ENCODE results near the gene TICRR.

Gene TICRR

GRCh38 chr15:89654847-89655805, 79.9 kb downstream of the TICRR start, which contains the start of gene KIF7:
KIF7 (minus strand) TSS chr15:89655467; CDS start chr15:89652930, 2,537 bp downstream.
- DNase-seq (ENCODE audit: low read depth) = no peak

GRCh38 chr15:89656116-89656815, 81.0 kb downstream of the TICRR start:
- no peak for DNase-seq (ENCODE audit: low read depth)

- DNase-seq (ENCODE audit: low read depth) = no peak
Observed at GRCh38 chr15:89657686-89658200, 82.5 kb downstream of the TICRR start.

- no peak for DNase-seq (ENCODE audit: low read depth)
Observed at GRCh38 chr15:89659295-89659694, 84.0 kb downstream of the TICRR start.

- no peak for DNase-seq (ENCODE audit: low read depth)
Observed at GRCh38 chr15:89660556-89660955, 85.3 kb downstream of the TICRR start.

GRCh38 chr15:89662893-89663626, 87.8 kb downstream of the TICRR start:
- no peak for DNase-seq (ENCODE audit: low read depth)

- DNase-seq (ENCODE audit: low read depth) = no peak
Observed at GRCh38 chr15:89664441-89665350, 89.4 kb downstream of the TICRR start.

GRCh38 chr15:89665449-89666181, 90.3 kb downstream of the TICRR start:
- no peak for DNase-seq (ENCODE audit: low read depth)

GRCh38 chr15:89666184-89666857, 91.1 kb downstream of the TICRR start:
- DNase-seq (ENCODE audit: low read depth) = no peak

- no peak for DNase-seq (ENCODE audit: low read depth)
Observed at GRCh38 chr15:89666858-89667705, 91.8 kb downstream of the TICRR start.

GRCh38 chr15:89667706-89667960, 92.4 kb downstream of the TICRR start:
- no peak for DNase-seq (ENCODE audit: low read depth)

- DNase-seq (ENCODE audit: low read depth) = no peak
Observed at GRCh38 chr15:89668171-89668570, 92.9 kb downstream of the TICRR start.

- no peak for DNase-seq (ENCODE audit: low read depth)
Observed at GRCh38 chr15:89669309-89669865, 94.1 kb downstream of the TICRR start.

GRCh38 chr15:89669941-89670340, 94.7 kb downstream of the TICRR start:
- DNase-seq (ENCODE audit: low read depth) = no peak

GRCh38 chr15:89670971-89671560, 95.8 kb downstream of the TICRR start:
- no peak for DNase-seq (ENCODE audit: low read depth)

- DNase-seq (ENCODE audit: low read depth) = no peak
Observed at GRCh38 chr15:89671687-89672086, 96.4 kb downstream of the TICRR start.

- no peak for DNase-seq (ENCODE audit: low read depth)
Observed at GRCh38 chr15:89672221-89673164, 97.2 kb downstream of the TICRR start.
